K562 (cell line): Measurements from ENCODE around the gene IP6K2. TPM values are rescaled to one million over a fixed set of nuclear protein-coding genes. Genes with fewer than 3 reads are reported as not detected.

Experiments used
- BRF2 ChIP-seq: IDR thresholded peaks from 3 replicates; pipeline ENCODE4 v1.6.1; 2011; ENCODE audit warnings: borderline replicate concordance, mild to moderate bottlenecking; ENCODE audit not compliant: insufficient read length, insufficient read depth
- CBFA2T3 ChIP-seq: fragments of 450-650 bp; IDR thresholded peaks from 2 replicates; pipeline ENCODE4 v1.6.1; 2017
- CGGBP1 ChIP-seq: fragments of 250-450 bp; sonication (Bioruptor Pico); IDR thresholded peaks from 2 replicates; pipeline ENCODE4 v1.9.0; 2021; ENCODE audit warnings: mild to moderate bottlenecking
- ETS1 ChIP-seq: conservative IDR thresholded peaks from 2 replicates; pipeline ENCODE4 v1.6.1; 2011; ENCODE audit warnings: low read depth, mild to moderate bottlenecking, low read length; ENCODE audit not compliant: control insufficient read depth
- HMGN3 ChIP-seq: IDR thresholded peaks from 2 replicates; pipeline ENCODE4 v1.6.1; 2011; ENCODE audit warnings: borderline replicate concordance, low read depth, mild to moderate bottlenecking, mixed read lengths, low read length; ENCODE audit not compliant: insufficient read length; ENCODE audit errors: extremely low read depth
- HMGXB4 ChIP-seq: sonication (generic); formaldehyde crosslinking; IDR thresholded peaks from 2 replicates; pipeline ENCODE4 v1.8.1; 2023; ENCODE audit warnings: mild to moderate bottlenecking, missing genetic modification reagents
- MAFK ChIP-seq: IDR thresholded peaks from 2 replicates; pipeline ENCODE4 v1.6.1; 2011; ENCODE audit warnings: low read length, improper control_type of control experiment
- MCM7 ChIP-seq, 2 experiments: fragments of 450-650 bp; IDR thresholded peaks; 2 replicates each; pipeline ENCODE4 v1.6.1; 2016 to 2018
- NFRKB ChIP-seq: fragments of 450-650 bp; IDR thresholded peaks from 2 replicates; pipeline ENCODE4 v1.6.1; 2016; ENCODE audit warnings: low read depth
- NFYB ChIP-seq: IDR thresholded peaks from 2 replicates; pipeline ENCODE4 v1.6.1; 2011; ENCODE audit warnings: mild to moderate bottlenecking, moderate library complexity; ENCODE audit not compliant: insufficient read length; ENCODE audit errors: extremely low read depth
- NRF1 ChIP-seq, 2 experiments: fragments of 450-650 bp; IDR thresholded peaks in 1 of 2; conservative IDR thresholded peaks in 1 of 2; 2 replicates each; pipeline ENCODE4 v1.6.1; 2014; ENCODE audit warnings: mild to moderate bottlenecking in 2 of 2
- OTX1 ChIP-seq: fragments of 450-650 bp; formaldehyde crosslinking; IDR thresholded peaks from 2 replicates; pipeline ENCODE4 v1.4.0; 2022; ENCODE audit warnings: mild to moderate bottlenecking
- SMAD3 ChIP-seq: fragments of 450-650 bp; formaldehyde crosslinking; conservative IDR thresholded peaks from 2 replicates; pipeline ENCODE4 v1.4.0; 2020; ENCODE audit warnings: mild to moderate bottlenecking
- SRF ChIP-seq, 2 experiments: fragments of 250-450, 450-650 bp in 1 of 2; sonication (Bioruptor Pico) in 1 of 2; sonication (generic) in 1 of 2; formaldehyde crosslinking; IDR thresholded peaks; 2 replicates each; pipeline versions ENCODE4 v1.5.0 to v1.5.1; 2020 to 2022; ENCODE audit warnings: mild to moderate bottlenecking in 1 of 2, missing genetic modification reagents in 1 of 2
- TAF15 ChIP-seq: fragments of 200-400 bp; formaldehyde crosslinking; IDR thresholded peaks from 2 replicates; pipeline ENCODE4 v1.6.1; 2017; ENCODE audit warnings: mild to moderate bottlenecking, low read depth, low read length, moderate library complexity
- TAL1 ChIP-seq: fragments of 450-650 bp; IDR thresholded peaks from 2 replicates; pipeline ENCODE4 v1.6.1; 2016; ENCODE audit warnings: mild to moderate bottlenecking
- TCFL5 ChIP-seq: fragments of 250-450 bp; sonication (Bioruptor Pico); conservative IDR thresholded peaks from 2 replicates; pipeline ENCODE4 v1.6.1; 2021; ENCODE audit warnings: mild to moderate bottlenecking, moderate library complexity, matching md5 sums
- ZBTB1 ChIP-seq: sonication (generic); formaldehyde crosslinking; IDR thresholded peaks from 2 replicates; pipeline ENCODE4 v1.8.1; 2023; ENCODE audit warnings: missing genetic modification reagents, low read depth, mild to moderate bottlenecking, borderline replicate concordance
- ZBTB17 ChIP-seq: fragments of 450-650 bp; formaldehyde crosslinking; IDR thresholded peaks from 2 replicates; pipeline ENCODE4 v1.4.0; 2020; ENCODE audit warnings: mild to moderate bottlenecking
- ZBTB7A ChIP-seq: IDR thresholded peaks from 2 replicates; pipeline ENCODE4 v1.6.1; 2011; ENCODE audit warnings: low read depth, mild to moderate bottlenecking, low read length, moderate library complexity, borderline replicate concordance; ENCODE audit not compliant: control insufficient read depth
- ZFP36 ChIP-seq: fragments of 150-350 bp; IDR thresholded peaks from 2 replicates; pipeline ENCODE4 v1.6.1; 2018; ENCODE audit warnings: low read length, low read depth; ENCODE audit not compliant: partially characterized antibody
- ZNF507 ChIP-seq: conservative IDR thresholded peaks from 2 replicates; pipeline ENCODE4 v1.6.1; 2017; ENCODE audit warnings: missing genetic modification characterization, missing compliant biosample characterization
- ZNF589 ChIP-seq: fragments of 200-800 bp; sonication (Bioruptor generic); IDR thresholded peaks from 2 replicates; pipeline ENCODE4 v1.6.1; 2016; ENCODE audit warnings: low read depth, missing genetic modification characterization, missing compliant biosample characterization
- ZNF696 ChIP-seq: fragments of 250-450 bp; sonication (Bioruptor Pico); conservative IDR thresholded peaks from 2 replicates; pipeline ENCODE4 v1.4.0; 2020; ENCODE audit warnings: mild to moderate bottlenecking, moderate library complexity
- polyA plus RNA-seq, 8 experiments: library from polyadenylated mRNA; depleted of rRNA in 4 of 8; stranded (reverse) in 5 of 8; unstranded in 3 of 8; fragments of >200 nt; fragmentation: Nextera tagmentation in 2 of 8; fragmentation: Illumina TruSeq in 1 of 8; extraction: Ambion mirVana in 2 of 8; extraction: Trizol in 1 of 8; gene quantifications; 2 replicates each; pipeline versions ENCODE4 v1.2.1 to v1.2.3, GENCODE V29; 2011 to 2014; ENCODE audit warnings: inconsistent platforms in 1 of 8, missing spikeins in 1 of 8
- total RNA-seq, 7 experiments: library from RNA; depleted of rRNA in 6 of 7; stranded (reverse); fragments of >200 nt in 6 of 7; fragmentation: Illumina TruSeq in 2 of 7; extraction: Trizol in 2 of 7; gene quantifications; 2 replicates each; pipeline versions ENCODE4 v1.2.1 to v1.2.3, GENCODE V29; 2011 to 2021; ENCODE audit warnings: low replicate concordance in 1 of 7

IP6K2 gene
- total and polyA plus RNA-seq, 9 of the 15 experiments (the other 6 are each of a cell fraction or from before 2014, with no cell fraction given): 19.6 to 78.1 (median 48.0) TPM

- TF ChIP-seq TCFL5: no peak
- TF ChIP-seq NRF1 (conservative IDR thresholded peaks at IDR 0.05 in 1 of 2, IDR thresholded peaks at IDR 0.05 in 1 of 2): peak; percentile 93 to 94
- TF ChIP-seq ZFP36: no peak
- no peak for TF ChIP-seq TAF15
- peak; percentile 60 for TF ChIP-seq HMGN3
- no peak for TF ChIP-seq ZNF507 (tag)
- TF ChIP-seq OTX1 (CRISPR knock-in tag): no peak
- TF ChIP-seq CGGBP1 (CRISPR knock-in tag): no peak
- TF ChIP-seq NFYB: no peak
- TF ChIP-seq HMGXB4 (CRISPR knock-in tag): peak; percentile 92
- TF ChIP-seq SRF (CRISPR knock-in tag; IDR thresholded peaks at IDR 0.05): peak in 1 of 2 experiments; percentile 55; a peak in 1 of 4 replicates
- TF ChIP-seq ZBTB7A: peak; percentile 78; the same call in 1 of the 2 replicates
- TF ChIP-seq MCM7 (IDR thresholded peaks at IDR 0.05): no peak
- TF ChIP-seq ZBTB17 (CRISPR knock-in tag): peak; percentile 81
- TF ChIP-seq CBFA2T3: no peak
- TF ChIP-seq ETS1: no peak
- TF ChIP-seq MAFK: no peak
- no peak for TF ChIP-seq TAL1
- TF ChIP-seq NFRKB: no peak
- TF ChIP-seq ZNF589: no peak
- TF ChIP-seq BRF2: no peak
- TF ChIP-seq ZBTB1 (CRISPR knock-in tag): no peak
- no peak for TF ChIP-seq ZNF696 (CRISPR knock-in tag)
- TF ChIP-seq SMAD3 (CRISPR knock-in tag): no peak
These were observed 31.2 kb downstream of the IP6K2 start, which contains the start of gene NCKIPSD (continued) for GRCh38 chr3:48685603-48686511.
